Stimulated activated CD8-positive, alpha-beta memory T cell treated with anti-CD3 and anti-CD28 coated beads, Interleukin-7, amount 100 ng/mL, for 4 hours (primary cell): ENCODE data around the gene CLEC2D.
"Not testable (repeated sequence)": the region's sequence is repeated elsewhere in the genome, so short reads cannot be mapped to it uniquely, and the experiment has no call there.

ENCODE experiments used
- DNase-seq, 2 donors: peaks; one replicate each; pipeline ENCODE4 v3.0.0-alpha.2; 2020; ENCODE audit warnings: low read depth in 2 of 2

CLEC2D gene

DNA sequence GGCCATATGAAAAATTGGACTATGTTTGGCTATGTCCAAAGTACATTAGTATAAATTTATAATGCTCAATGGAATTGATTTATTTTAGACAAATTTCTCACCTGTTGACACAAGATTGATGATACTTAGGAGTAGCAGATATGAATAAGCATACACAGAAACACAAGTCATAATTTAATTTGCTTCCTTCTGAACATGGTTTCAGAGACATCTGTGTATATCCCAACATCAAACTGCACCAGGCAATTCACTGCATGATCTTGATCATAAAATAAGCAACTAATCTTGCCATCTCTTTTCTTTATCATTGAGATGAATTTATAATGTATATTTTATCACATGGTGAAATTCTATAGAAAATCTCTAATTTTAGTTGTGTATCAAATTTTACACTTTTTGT is 59.6 kb downstream of the CLEC2D start:
- no peak for DNase-seq

DNA sequence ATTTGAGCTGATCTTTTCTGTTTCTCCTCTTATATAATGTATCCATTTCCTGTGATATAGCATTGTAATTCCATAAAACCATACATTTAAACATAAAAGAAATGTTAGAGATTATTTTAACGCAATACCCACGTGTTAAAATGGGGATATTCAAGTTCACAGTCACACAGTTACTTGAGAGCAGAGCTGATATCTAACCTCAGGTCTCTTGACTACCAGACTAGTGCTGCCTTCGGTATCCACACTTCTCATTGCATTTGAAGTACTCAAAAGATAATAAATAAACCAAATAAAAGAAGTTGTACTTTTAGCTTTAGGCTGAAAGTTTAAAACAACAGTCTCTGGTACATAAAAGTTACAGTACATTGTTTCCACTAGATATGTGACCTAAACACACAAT is 60.5 kb downstream of the CLEC2D start:
- DNase-seq, result no peak

DNA sequence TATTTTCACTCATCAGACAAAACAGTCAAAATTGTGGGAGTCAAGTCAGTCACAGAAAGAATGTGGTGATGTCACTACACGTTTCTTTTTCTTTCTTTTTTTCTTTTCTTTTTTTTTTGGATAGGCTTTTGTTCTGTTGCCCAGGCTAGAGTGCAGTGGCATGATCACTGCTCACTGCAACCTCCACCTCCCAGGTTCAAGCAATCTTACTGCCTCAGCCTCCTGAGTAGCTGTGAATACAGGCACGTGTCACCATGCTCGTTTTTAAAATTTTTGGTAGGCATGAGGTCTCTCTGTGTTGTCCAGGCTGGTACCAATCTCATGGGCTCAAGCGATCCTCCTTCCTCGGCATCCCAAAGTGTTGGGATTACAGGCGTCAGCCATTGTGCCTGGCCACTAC is 61.1 kb downstream of the CLEC2D start:
- no peak for DNase-seq

DNA sequence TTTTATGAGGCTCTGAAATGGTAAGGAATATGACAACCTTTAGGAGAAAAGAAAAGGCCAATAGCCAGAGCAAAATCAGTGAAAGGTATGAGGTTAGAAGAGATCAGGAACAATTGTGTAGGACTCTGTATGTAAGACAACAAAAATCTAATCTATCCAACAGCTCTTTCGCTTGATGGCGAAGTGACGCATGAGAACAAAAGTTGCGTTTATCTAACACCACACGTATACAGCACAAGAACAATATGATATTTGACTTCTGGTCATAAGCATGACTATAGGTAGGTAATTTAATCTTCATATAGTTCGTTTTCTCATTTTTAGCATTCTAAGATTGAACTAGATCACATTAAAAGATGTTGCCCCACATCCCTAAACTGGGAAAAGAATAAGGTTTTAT is 61.9 kb downstream of the CLEC2D start:
- no peak for DNase-seq

DNA sequence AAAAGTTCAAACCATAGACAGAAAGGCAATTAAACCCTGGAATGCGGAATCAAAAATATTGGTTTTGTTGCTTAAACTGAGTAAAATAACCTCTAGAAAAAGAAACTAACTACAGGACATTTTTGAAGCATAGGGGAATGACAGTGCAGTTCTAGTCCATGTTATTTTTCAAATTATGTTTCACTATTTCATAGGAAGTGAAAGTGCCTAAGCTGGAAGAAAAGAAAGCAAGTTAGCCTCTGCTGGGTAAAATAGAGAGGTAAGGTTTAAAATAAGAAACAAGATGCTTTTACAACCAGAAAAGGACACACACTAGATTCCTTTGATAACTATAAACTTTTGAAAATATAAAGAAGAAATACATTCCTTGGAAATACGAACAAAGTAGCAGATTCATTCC is 62.3 kb downstream of the CLEC2D start:
- DNase-seq, result no peak

DNA sequence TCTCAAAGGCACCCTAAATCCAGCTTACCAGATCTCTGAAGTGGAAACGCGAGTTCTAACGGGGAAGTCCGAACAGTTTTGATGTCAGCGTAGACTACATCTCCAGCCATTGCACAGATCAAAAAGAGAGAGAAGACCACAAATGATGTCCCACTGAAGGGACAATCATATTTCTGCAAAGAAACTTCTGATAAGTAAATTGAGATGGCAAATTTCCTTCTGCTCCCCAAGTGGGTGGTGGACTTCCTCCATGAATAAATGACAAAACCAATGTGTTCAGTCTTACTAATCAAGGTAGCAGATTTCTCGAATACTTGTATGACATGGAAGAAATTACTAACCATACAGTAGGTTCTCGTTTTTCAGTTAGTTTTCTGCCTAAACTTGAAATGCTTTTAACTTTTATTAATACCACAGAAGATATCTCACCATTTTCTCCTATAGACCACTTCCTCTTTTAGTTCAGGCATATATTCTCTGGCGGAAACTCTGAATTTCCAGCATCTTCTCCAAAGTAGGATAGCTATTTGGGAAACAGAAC is 63.5 kb downstream of the CLEC2D start, which contains the start of gene CLECL1:
Gene CLECL1, minus strand, starts transcription at position 177 of the 541 bp plus-strand sequence.
- no peak for DNase-seq

DNA sequence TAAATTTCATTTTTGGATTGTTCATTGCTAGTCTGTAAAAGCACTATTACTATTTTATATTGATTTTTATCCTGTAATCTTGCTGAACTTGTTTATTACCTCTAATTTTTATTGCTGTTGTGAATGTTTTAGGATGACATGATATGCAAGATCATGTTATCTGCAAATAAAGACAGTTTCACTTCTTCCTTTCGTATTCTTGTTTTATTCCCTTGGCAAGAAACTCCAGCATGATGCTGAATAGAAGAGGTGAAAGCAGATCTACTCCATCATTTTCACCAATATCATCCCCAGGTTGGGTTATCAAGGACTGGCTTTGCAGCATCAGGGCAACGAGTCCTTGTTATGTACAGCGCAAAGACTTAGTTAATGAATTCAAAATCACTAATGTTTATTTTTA is 66.1 kb downstream of the CLEC2D start:
- DNase-seq, result no peak

DNA sequence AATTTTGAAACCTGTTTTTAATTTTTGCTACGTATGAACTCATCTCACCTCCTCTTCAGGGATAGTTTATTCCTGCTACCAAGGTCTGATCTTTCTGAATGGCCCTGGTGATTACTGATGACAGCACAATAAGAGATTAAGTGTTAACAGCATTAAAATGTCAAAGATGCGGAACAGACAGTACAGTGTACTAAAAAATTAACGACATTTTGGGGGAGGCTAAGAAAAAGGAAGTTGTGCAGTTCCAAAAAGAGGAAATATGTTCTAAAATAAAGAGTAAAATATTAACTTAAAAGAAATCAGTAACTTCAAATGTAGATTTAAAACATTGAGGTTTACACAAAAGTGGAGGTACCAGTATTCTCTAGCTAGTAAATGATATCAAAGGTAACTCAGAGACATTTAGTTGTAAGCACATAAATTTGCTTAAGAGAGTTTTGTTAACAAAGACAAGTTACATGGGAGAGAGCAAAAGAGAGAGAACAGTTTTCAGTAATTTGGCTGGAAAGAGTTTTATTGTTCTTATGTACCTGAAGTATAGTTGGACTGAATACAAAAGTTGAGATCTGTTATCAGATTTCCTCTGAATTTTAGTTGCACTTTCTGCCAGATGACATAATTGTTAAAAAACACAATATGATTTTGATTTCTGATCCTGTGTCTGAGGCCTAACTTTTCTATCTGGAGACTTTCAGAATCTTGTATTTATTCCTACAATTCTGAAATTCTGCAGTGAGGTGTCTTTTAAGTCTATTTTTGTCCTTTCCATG is 67.6 kb downstream of the CLEC2D start:
- no peak for DNase-seq

DNA sequence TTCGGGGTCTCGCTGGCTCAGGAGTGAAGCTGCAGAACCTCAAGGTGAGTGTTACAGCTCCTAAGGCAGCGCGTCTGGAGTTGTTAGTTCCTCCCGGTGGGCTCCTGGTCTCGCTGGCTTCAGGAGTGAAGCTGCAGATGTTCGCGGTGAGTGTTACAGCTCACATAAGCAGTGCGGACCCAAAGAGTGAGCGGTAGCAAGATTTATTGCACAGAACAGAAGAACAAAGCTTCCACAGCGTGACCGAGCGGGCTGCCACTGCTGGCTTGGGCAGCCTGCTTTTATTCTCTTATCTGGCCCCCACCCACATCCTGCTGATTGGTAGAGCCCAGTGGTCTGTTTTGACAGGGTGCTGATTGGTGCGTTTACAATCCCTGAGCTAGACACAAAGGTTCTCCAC is 69.4 kb downstream of the CLEC2D start:
- DNase-seq, result not testable (repeated sequence)

DNA sequence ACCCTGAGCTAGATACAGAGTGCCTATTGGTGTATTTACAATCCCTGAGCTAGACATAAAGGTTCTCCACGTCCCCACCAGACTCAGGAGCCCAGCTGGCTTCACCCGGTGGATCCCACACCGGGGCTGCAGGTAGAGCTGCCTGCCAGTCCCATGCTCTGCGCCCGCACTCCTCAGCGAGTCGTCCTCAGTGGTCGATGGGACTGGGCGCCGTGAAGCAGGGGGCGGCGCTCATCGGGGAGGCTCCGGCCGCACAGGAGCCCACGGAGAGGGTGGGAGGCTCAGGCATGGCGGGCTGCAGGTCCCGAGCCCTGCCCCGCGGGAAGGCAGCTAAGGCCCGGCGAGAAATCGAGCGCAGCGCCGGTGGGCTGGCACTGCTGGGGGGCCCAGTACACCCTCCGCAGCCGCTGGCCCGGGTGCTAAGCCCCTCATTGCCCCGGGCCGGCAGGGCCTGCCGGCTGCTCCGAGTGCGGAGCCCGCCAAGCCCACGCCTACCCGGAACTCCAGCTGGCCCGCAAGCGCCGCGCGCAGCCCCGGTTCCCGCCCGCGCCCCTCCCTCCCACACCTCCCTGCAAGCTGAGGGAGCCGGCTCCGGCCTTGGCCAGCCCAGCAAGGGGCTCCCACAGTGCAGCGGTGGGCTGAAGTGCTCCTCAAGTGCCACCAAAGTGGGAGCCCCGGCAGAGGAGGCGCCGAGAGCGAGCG is 70.0 kb downstream of the CLEC2D start:
- DNase-seq, result not testable (repeated sequence)

DNA sequence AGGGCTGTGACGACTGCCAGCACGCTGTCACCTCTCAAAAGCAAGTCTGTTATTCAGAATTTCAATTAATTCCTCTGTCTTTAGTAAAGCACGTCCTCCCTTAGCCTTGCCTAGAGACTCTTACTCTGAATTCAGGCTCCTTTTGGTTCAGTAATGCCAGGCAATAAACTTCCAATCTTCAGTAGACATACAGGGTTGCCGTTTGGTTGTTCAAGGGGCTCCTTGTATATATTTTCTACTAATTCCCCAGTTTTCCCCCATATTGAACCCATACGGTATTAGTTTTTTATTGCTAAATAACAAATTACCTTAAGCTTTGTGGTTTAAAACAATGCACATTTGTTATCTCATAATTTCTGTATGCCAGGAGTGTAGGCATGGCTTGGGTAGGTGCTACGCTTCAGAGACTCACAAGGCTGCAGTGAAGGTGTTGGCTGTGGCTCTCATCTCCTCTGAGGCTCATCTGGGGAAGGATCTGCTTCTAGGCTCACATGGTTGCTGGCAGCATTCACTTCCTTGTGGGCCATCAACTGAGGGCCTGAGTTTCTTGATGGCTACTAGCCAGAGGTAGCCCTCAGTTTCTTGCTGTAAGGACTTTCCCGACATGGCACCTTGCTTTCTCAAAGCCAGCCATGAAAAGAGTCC is 70.7 kb downstream of the CLEC2D start:
- DNase-seq, result no peak

DNA sequence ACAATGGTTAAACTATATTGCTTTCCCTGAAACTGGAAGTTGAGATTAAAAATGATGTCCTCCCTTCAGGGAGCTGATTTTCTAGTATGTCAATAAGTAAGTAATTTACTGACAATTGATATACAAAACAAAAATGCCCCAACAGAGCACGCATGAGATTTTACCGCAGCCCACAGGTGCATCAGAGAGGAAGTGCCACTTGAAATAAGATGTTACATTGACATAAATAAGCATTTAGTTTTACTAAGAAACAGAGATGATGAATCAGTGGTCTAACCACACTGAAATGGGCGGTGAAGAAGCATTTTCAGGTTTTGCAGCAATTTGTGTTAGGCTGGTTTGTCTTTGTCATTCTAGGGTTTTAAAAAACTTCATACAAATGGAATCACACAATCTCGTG is 72.2 kb downstream of the CLEC2D start:
- DNase-seq, result peak; percentile 59 to 71

DNA sequence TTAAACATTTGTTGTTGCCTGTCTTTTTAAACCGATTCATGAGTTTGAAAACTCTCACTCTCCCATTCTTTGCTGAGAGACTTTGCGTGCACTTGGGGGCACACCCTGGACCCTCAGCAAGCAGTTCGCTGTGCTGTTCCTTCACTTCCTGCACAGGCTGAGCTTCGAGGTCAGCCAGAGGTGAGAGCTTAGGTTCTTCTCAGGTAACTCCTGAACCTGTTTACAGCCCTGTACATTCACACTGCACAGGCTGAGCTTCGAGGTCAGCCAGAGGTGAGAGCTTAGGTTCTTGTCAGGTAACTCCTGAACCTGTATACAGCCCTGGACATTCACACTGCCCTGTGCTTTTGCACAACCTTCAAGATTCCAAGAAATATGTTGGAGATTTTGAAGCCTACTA is 73.1 kb downstream of the CLEC2D start:
- no peak for DNase-seq

DNA sequence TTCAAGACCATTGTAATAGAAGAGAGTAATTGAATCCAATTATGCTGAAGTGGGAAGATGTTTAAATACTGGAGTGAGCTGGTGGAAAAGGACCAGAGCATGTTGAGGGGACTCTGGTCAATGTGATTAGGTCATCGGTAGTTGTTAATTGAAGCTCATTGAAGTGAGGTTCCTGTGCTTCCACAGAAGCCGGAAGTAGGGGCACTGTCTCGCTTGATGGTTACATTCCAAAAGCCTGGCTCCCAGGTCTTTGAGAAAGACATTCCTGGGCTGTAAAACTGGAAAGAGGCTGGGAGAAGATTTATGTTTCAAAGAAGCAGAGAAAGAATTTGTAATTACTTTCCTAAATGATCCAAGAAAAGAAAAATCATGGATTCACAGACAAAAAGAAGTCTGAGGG is 75.7 kb downstream of the CLEC2D start:
- no peak for DNase-seq
